Measurements from ENCODE around the gene SPARCL1. TPM values are rescaled to one million over a fixed set of nuclear protein-coding genes. Genes with fewer than 3 reads are reported as not detected.

The SPARCL1 gene
- total and polyA plus RNA-seq, 4 donors = 1.9 to 25.8 (median 13.3) TPM

DNA sequence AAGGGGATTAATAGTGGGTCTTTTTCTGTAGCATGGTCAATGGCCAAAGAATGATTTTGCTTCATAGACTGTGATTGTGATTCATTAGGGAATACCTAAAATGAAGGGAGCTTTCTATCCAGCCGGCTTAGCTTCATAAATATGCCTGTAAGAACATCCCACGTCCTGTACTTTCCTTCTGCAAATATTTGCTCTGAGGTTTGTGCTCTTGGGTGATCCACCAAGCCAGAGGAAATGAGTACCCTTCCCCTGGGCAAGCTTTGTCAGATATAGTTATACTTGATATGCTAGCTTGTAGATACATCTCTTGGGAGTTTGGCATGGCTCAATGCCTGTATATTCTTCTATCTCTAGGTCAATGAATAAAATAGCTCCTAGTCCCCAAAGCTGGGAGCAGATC lies 28.2 kb upstream of the SPARCL1 start (continued):
- no peak for TF ChIP-seq EGR1 (IDR thresholded peaks at IDR 0.05; ENCODE audit: low read depth in 2 of 2)
- TF ChIP-seq, protein P1, sequence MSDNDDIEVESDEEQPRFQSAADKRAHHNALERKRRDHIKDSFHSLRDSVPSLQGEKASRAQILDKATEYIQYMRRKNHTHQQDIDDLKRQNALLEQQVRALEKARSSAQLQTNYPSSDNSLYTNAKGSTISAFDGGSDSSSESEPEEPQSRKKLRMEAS (IDR thresholded peaks at IDR 0.05) = no peak
- TF ChIP-seq JUND (IDR thresholded peaks at IDR 0.05) = no peak
- no peak for TF ChIP-seq NR2F2 (IDR thresholded peaks at IDR 0.05)
- no peak for TF ChIP-seq HNF4G (IDR thresholded peaks at IDR 0.05)

DNA sequence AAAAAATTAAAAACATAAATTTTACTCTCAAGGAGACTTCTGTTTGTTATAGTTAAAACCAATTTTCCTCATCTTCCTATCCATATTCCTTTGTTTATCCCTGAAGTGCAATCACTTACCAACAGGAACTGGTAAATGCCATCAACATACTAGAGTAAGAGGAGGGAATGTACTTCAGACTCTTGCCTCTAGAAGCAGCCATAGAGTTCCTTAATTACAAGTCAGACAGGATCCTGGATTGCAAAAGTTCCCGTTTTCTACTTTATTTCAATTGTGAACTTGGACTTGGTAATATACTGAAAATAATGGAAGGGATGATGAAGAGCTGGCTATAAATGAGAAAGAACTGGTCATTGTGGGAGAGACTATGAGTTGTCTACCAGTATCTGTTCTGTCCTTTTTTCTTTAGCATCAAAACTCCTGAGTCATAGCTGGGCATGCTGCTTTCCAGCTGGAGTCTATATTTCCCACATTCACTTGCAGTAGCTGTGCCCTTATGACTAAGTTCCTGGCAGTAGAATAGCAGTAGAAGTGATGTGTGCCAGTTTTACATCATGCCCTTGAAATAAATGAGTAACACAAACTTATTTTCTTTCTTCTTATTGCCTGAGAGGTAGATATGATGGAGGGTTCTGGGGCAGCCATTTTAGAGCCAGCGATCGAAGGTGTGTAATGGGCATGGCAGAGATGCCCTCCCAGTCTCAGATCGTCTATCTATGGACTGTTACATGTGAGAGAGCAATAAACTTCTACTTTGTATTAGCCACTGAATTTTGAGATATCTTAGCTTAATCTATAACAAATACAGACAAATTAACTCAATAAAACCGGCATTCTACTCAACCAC lies 26.8 kb upstream of the SPARCL1 start:
- TF ChIP-seq GABPA (IDR thresholded peaks at IDR 0.05 in 1 of 2, conservative IDR thresholded peaks at IDR 0.05 in 1 of 2) = no peak
- TF ChIP-seq, protein P1 (IDR thresholded peaks at IDR 0.05) = no peak
- TF ChIP-seq HNF4G (IDR thresholded peaks at IDR 0.05) = no peak
- TF ChIP-seq FOXA2 (IDR thresholded peaks at IDR 0.05) = no peak
- TF ChIP-seq HNF4A (conservative IDR thresholded peaks at IDR 0.05) = no peak
- TF ChIP-seq, protein P2, sequence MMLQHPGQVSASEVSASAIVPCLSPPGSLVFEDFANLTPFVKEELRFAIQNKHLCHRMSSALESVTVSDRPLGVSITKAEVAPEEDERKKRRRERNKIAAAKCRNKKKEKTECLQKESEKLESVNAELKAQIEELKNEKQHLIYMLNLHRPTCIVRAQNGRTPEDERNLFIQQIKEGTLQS (IDR thresholded peaks at IDR 0.05) = no peak
- TF ChIP-seq RAD21 (IDR thresholded peaks at IDR 0.05) = no peak
- no peak for TF ChIP-seq RXRA (IDR thresholded peaks at IDR 0.05)
- TF ChIP-seq SP1 (IDR thresholded peaks at IDR 0.05) = no peak
- TF ChIP-seq, protein P3, sequence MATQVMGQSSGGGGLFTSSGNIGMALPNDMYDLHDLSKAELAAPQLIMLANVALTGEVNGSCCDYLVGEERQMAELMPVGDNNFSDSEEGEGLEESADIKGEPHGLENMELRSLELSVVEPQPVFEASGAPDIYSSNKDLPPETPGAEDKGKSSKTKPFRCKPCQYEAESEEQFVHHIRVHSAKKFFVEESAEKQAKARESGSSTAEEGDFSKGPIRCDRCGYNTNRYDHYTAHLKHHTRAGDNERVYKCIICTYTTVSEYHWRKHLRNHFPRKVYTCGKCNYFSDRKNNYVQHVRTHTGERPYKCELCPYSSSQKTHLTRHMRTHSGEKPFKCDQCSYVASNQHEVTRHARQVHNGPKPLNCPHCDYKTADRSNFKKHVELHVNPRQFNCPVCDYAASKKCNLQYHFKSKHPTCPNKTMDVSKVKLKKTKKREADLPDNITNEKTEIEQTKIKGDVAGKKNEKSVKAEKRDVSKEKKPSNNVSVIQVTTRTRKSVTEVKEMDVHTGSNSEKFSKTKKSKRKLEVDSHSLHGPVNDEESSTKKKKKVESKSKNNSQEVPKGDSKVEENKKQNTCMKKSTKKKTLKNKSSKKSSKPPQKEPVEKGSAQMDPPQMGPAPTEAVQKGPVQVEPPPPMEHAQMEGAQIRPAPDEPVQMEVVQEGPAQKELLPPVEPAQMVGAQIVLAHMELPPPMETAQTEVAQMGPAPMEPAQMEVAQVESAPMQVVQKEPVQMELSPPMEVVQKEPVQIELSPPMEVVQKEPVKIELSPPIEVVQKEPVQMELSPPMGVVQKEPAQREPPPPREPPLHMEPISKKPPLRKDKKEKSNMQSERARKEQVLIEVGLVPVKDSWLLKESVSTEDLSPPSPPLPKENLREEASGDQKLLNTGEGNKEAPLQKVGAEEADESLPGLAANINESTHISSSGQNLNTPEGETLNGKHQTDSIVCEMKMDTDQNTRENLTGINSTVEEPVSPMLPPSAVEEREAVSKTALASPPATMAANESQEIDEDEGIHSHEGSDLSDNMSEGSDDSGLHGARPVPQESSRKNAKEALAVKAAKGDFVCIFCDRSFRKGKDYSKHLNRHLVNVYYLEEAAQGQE (IDR thresholded peaks at IDR 0.05) = no peak
- TF ChIP-seq NR2F2 (IDR thresholded peaks at IDR 0.05) = no peak
- TF ChIP-seq, protein P4, sequence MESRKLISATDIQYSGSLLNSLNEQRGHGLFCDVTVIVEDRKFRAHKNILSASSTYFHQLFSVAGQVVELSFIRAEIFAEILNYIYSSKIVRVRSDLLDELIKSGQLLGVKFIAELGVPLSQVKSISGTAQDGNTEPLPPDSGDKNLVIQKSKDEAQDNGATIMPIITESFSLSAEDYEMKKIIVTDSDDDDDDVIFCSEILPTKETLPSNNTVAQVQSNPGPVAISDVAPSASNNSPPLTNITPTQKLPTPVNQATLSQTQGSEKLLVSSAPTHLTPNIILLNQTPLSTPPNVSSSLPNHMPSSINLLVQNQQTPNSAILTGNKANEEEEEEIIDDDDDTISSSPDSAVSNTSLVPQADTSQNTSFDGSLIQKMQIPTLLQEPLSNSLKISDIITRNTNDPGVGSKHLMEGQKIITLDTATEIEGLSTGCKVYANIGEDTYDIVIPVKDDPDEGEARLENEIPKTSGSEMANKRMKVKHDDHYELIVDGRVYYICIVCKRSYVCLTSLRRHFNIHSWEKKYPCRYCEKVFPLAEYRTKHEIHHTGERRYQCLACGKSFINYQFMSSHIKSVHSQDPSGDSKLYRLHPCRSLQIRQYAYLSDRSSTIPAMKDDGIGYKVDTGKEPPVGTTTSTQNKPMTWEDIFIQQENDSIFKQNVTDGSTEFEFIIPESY (IDR thresholded peaks at IDR 0.05) = no peak
- TF ChIP-seq FOXA1 (IDR thresholded peaks at IDR 0.05) = no peak
- no peak for TF ChIP-seq YY1 (IDR thresholded peaks at IDR 0.05)
- no peak for TF ChIP-seq JUND (IDR thresholded peaks at IDR 0.05)
- no peak for TF ChIP-seq EGR1 (IDR thresholded peaks at IDR 0.05; ENCODE audit: low read depth in 2 of 2)
- no peak for TF ChIP-seq TAF1 (conservative IDR thresholded peaks at IDR 0.05)
- TF ChIP-seq, protein P5, sequence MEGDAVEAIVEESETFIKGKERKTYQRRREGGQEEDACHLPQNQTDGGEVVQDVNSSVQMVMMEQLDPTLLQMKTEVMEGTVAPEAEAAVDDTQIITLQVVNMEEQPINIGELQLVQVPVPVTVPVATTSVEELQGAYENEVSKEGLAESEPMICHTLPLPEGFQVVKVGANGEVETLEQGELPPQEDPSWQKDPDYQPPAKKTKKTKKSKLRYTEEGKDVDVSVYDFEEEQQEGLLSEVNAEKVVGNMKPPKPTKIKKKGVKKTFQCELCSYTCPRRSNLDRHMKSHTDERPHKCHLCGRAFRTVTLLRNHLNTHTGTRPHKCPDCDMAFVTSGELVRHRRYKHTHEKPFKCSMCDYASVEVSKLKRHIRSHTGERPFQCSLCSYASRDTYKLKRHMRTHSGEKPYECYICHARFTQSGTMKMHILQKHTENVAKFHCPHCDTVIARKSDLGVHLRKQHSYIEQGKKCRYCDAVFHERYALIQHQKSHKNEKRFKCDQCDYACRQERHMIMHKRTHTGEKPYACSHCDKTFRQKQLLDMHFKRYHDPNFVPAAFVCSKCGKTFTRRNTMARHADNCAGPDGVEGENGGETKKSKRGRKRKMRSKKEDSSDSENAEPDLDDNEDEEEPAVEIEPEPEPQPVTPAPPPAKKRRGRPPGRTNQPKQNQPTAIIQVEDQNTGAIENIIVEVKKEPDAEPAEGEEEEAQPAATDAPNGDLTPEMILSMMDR (IDR thresholded peaks at IDR 0.05; ENCODE audit: low read depth, low read length, missing input control) = no peak
- no peak overlapping the region for H3K27ac ChIP-seq (ENCODE audit: low read depth in 1 of 2, low read length in 2 of 2)

More for the DNA sequence above, 26.8 kb upstream of the SPARCL1 start:
- no peaks in the 10 kb centered on the region for H3K27me3 ChIP-seq (ENCODE audit: control insufficient read depth in 4 of 4, insufficient read depth in 4 of 4, low read length in 3 of 4)
- no peak for DNase-seq (ENCODE audit: low spot score)
- no peaks in the 10 kb centered on the region for H3K4me1 ChIP-seq (ENCODE audit: control insufficient read depth in 4 of 4, insufficient read depth in 4 of 4, low read length in 3 of 4)
- H3K9me3 ChIP-seq (ENCODE audit: control insufficient read depth in 4 of 4, low read length in 3 of 4) = no peaks in the 10 kb centered on the region
- no peaks in the 10 kb centered on the region for H3K36me3 ChIP-seq (ENCODE audit: control insufficient read depth in 4 of 4, insufficient read depth in 3 of 4, low read depth in 1 of 4, low read length in 3 of 4)
- 91% methylated on average over 5 of the region's 5 CpGs for WGBS
- H3K9ac ChIP-seq (ENCODE audit: low read depth in 1 of 2, low read length in 2 of 2) = no peak overlapping the region
- H3K4me3 ChIP-seq (ENCODE audit: low read depth in 1 of 3, low read length in 3 of 3) = no peak overlapping the region

Data from liver (tissue), 9 donors.